HepG2 (cell line): ENCODE measurements around the gene GSPT1. TPM values are rescaled to one million over a fixed set of nuclear protein-coding genes. Genes with fewer than 3 reads are reported as not detected.

ENCODE experiments used
- ATAC-seq: fragments of 200-7000 bp; cut with Tn5 transposase; 3 replicates; pipeline ENCODE4 v1.9.1; 2020; ENCODE audit warnings: mild to moderate bottlenecking, moderate library complexity
- BruUV-seq: library from RNA; stranded (reverse); fragments of 400-500 nt; replicated peaks from 2 replicates; lab custom pipeline; 2021; lab: Mats Ljungman, UMichigan
- CTCF ChIA-PET: fragments of 300-600 bp; formaldehyde crosslinking; extraction: SDS; loops from one replicate; lab custom pipeline; 2021; ENCODE audit warnings: low total read pairs, inconsistent platforms, low intra/inter-chr PET ratio; lab: Yijun Ruan, JAX
- POLR2A ChIA-PET: fragments of 350-600 bp; sonication (Branson Sonifier 250); formaldehyde crosslinking; loops from one replicate; lab custom pipeline; 2020; ENCODE audit warnings: antibody characterized with exemption, inconsistent platforms; lab: Yijun Ruan, JAX
- DNase-seq: peaks from one replicate; pipeline ENCODE4 v3.0.0-alpha.2; 2015; ENCODE audit warnings: low spot score
- FAIRE-seq: peaks from 3 replicates; lab custom pipeline; 2011; peaks lifted over from hg19 to GRCh38; lab: Jason Lieb, UNC
- H2AFZ ChIP-seq: one replicate; pipeline ENCODE4 v1.6.1; 2011; ENCODE audit warnings: low read length, inconsistent platforms
- H3K27ac ChIP-seq: fragments of 300-600 bp; 3 replicates; pipeline ENCODE4 v1.8.0; 2011; ENCODE audit warnings: mixed run types, mild to moderate bottlenecking, mixed read lengths, low read length, inconsistent platforms; ENCODE audit not compliant: insufficient read depth; ENCODE audit errors: extremely low read length
- H3K27me3 ChIP-seq, 2 experiments: fragments of 200-600 bp in 1 of 2; 2 replicates in 1 of 2; 3 replicates in 1 of 2; pipeline versions ENCODE4 v1.6.0 to v1.8.0; 2011; ENCODE audit warnings: low read length in 2 of 2, mild to moderate bottlenecking in 2 of 2, moderate library complexity in 2 of 2, inconsistent platforms in 1 of 2; ENCODE audit not compliant: insufficient read depth in 2 of 2, control insufficient read depth in 1 of 2
- H3K36me3 ChIP-seq, 2 experiments: fragments of 200-600 bp in 1 of 2; replicated peaks in 1 of 2; 2 replicates in 1 of 2; 3 replicates in 1 of 2; pipeline versions ENCODE4 v1.5.1 to v1.8.0; 2011; ENCODE audit warnings: low read length in 2 of 2, inconsistent platforms in 1 of 2; ENCODE audit not compliant: insufficient read depth in 2 of 2, control insufficient read depth in 1 of 2
- H3K4me1 ChIP-seq: 2 replicates; pipeline ENCODE4 v1.5.1; 2012; ENCODE audit warnings: low read length, inconsistent platforms; ENCODE audit not compliant: insufficient read depth
- H3K4me2 ChIP-seq: 2 replicates; pipeline ENCODE4 v1.6.0; 2011; ENCODE audit warnings: low read depth, low read length, inconsistent platforms
- H3K4me3 ChIP-seq, 3 experiments: fragments of 200-600 bp in 1 of 3; sonication (generic), shearing (Covaris generic) in 1 of 3; replicated peaks in 1 of 3; 2 replicates each; pipeline ENCODE4 v1.5.1; 2011 to 2016; ENCODE audit warnings: low read length in 3 of 3, inconsistent platforms in 2 of 3, low read depth in 2 of 3, mild to moderate bottlenecking in 2 of 3, control low read depth in 1 of 3, mixed read lengths in 1 of 3; ENCODE audit not compliant: insufficient read depth in 1 of 3
- H3K79me2 ChIP-seq: one replicate; pipeline ENCODE4 v1.6.1; 2011; ENCODE audit warnings: low read length, inconsistent platforms; ENCODE audit not compliant: insufficient read depth
- H3K9ac ChIP-seq: 2 replicates; pipeline ENCODE4 v1.6.0; 2011; ENCODE audit warnings: mild to moderate bottlenecking, low read depth, low read length, inconsistent platforms; ENCODE audit not compliant: insufficient read depth
- H3K9me3 ChIP-seq: 2 replicates; pipeline ENCODE4 v1.5.1; 2012; ENCODE audit warnings: mild to moderate bottlenecking, low read length
- H4K20me1 ChIP-seq: 2 replicates; pipeline ENCODE4 v1.6.0; 2011; ENCODE audit warnings: inconsistent platforms, mild to moderate bottlenecking, low read length, moderate library complexity; ENCODE audit not compliant: insufficient read depth
- ATF2 ChIP-seq: sonication (generic); formaldehyde crosslinking; IDR thresholded peaks from 2 replicates; pipeline ENCODE4 v1.4.0; 2020; ENCODE audit warnings: missing genetic modification reagents
- RERE ChIP-seq: IDR thresholded peaks from 2 replicates; pipeline ENCODE4 v1.6.1; 2016; ENCODE audit warnings: low read depth, missing genetic modification reagents, missing compliant biosample characterization
- SAP130 ChIP-seq: IDR thresholded peaks from 2 replicates; pipeline ENCODE4 v1.6.1; 2016; ENCODE audit warnings: low read depth
- SSRP1 ChIP-seq: IDR thresholded peaks from 2 replicates; pipeline ENCODE4 v1.6.1; 2016; ENCODE audit warnings: control low read depth
- YEATS4 ChIP-seq: sonication (generic); formaldehyde crosslinking; IDR thresholded peaks from 2 replicates; pipeline ENCODE4 v1.4.0; 2020; ENCODE audit warnings: missing genetic modification reagents, borderline replicate concordance
- ZBTB44 ChIP-seq: sonication (generic); formaldehyde crosslinking; IDR thresholded peaks from 2 replicates; pipeline ENCODE4 v1.4.0; 2020; ENCODE audit warnings: missing genetic modification reagents
- ZNF558 ChIP-seq: sonication (generic); formaldehyde crosslinking; IDR thresholded peaks from 2 replicates; pipeline ENCODE4 v1.9.0; 2022; ENCODE audit warnings: mild to moderate bottlenecking, missing genetic modification reagents, borderline replicate concordance
- ZNF770 ChIP-seq: sonication (generic); formaldehyde crosslinking; IDR thresholded peaks from 2 replicates; pipeline ENCODE4 v1.5.0; 2020; ENCODE audit warnings: mild to moderate bottlenecking, missing genetic modification reagents
- ZNF83 ChIP-seq: sonication (generic); formaldehyde crosslinking; IDR thresholded peaks from 2 replicates; pipeline ENCODE4 v1.4.0; 2020; ENCODE audit warnings: missing genetic modification reagents, mild to moderate bottlenecking, borderline replicate concordance
- ZSCAN21 ChIP-seq: sonication (generic); formaldehyde crosslinking; IDR thresholded peaks from 2 replicates; pipeline ENCODE4 v1.8.0; 2022; ENCODE audit warnings: mild to moderate bottlenecking, missing genetic modification reagents, moderate library complexity, borderline replicate concordance
- WGBS: methylation state at CpG from one replicate; pipeline ENCODE4 v1.1.6; 2017; ENCODE audit warnings: low lambda C conversion rate; 5-methylcytosine and 5-hydroxymethylcytosine counted together
- in situ Hi-C: cut with HindIII; loops from 2 replicates; pipeline ENCODE4 v1.10.0; 2017; ENCODE audit warnings: low pct_unique_long_range_greater_than_20kb; ENCODE audit not compliant: extremely low pct_ligation_motif_present
- intact Hi-C: fragments of 100-400 bp; cut with micrococcal nuclease; formaldehyde crosslinking; loops from one replicate; pipeline ENCODE4 v1.10.0; 2022; ENCODE audit not compliant: unreplicated experiment
- polyA plus RNA-seq, 8 experiments: library from polyadenylated mRNA; depleted of rRNA in 3 of 8; stranded (reverse) in 7 of 8; unstranded in 1 of 8; fragments of >200 nt; fragmentation: Illumina TruSeq in 4 of 8; extraction: Trizol in 4 of 8; gene quantifications; 2 replicates each; pipeline versions ENCODE4 v1.2.1 to v1.2.3, GENCODE V29; 2011 to 2016; ENCODE audit warnings: low read depth in 4 of 8, missing spikeins in 1 of 8, mixed read lengths in 1 of 8; ENCODE audit not compliant: insufficient read depth in 1 of 8
- total RNA-seq, 5 experiments: library from RNA; depleted of rRNA; stranded (reverse); fragments of >200 nt; fragmentation: Illumina TruSeq; extraction: Trizol; gene quantifications; 2 replicates each; pipeline ENCODE4 v1.2.3, GENCODE V29; 2016; ENCODE audit warnings: low read depth in 1 of 5
- TF ChIP-seq, protein P1 (sequence below): sonication (generic); formaldehyde crosslinking; IDR thresholded peaks from 2 replicates; pipeline ENCODE4 v1.4.0; 2020; ENCODE audit warnings: mild to moderate bottlenecking, missing genetic modification reagents

The GSPT1 gene
- total and polyA plus RNA-seq, 2 of the 13 experiments (the other 11 are each of a cell fraction or from before 2014, with no cell fraction given) = 120 to 316 TPM

- Histone ChIP-seq H3K27ac (no peak overlapping the region), H3K9me3 (no peaks in the 10 kb centered on the region), H3K4me1 (peaks cover 25% of the 10 kb centered on the region; the same call in 1 of the 2 replicates), H3K79me2 (no peaks in the 10 kb centered on the region), H3K27me3 (peaks cover 0 to 12% of the 10 kb centered on the region in 2 experiments; a peak in 2 of 5 replicates), H3K36me3 (no peaks in the 10 kb centered on the region), H2AFZ (no peak overlapping the region), H3K9ac (no peak overlapping the region), H4K20me1 (no peaks in the 10 kb centered on the region), H3K4me3 (no peak overlapping the region), H3K4me2 (no peak overlapping the region)
- 26% methylated on average over 4 of the region's 4 CpGs for WGBS
- no TSS peak for BruUV-seq
- intact Hi-C loops = loop anchor here (1.0 kb wide), 2 partner anchors 33 to 119 kb away; no protein-coding TSS in a partner anchor
- POLR2A ChIA-PET = interaction anchor here (0.8 to 1.5 kb wide), 3 partner anchors 27 to 118 kb away, joined by 3 to 10 read pairs (median 4); partner anchors contain the start of genes GSPT1 and SNX29
- FAIRE-seq (peak; percentile 96), DNase-seq (peak; percentile 73), ATAC-seq (peak; percentile 97)
- CTCF ChIA-PET = interaction anchor here (2.8 kb wide), 1 partner anchor 117 kb away, joined by 59 read pairs; no protein-coding TSS in a partner anchor
- in situ Hi-C loops = no loop called here
- TF ChIP-seq SAP130 (no peak), YEATS4 (no peak), RERE (no peak), ZNF770 (no peak), ZNF83 (CRISPR knock-in tag) (no peak), ZSCAN21 (CRISPR knock-in tag) (no peak), SSRP1 (no peak), ZBTB44 (CRISPR knock-in tag) (no peak), ATF2 (CRISPR knock-in tag) (no peak), ZNF558 (CRISPR knock-in tag) (no peak)
- TF ChIP-seq, protein P1, sequence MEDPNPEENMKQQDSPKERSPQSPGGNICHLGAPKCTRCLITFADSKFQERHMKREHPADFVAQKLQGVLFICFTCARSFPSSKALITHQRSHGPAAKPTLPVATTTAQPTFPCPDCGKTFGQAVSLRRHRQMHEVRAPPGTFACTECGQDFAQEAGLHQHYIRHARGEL (CRISPR knock-in tag) = peak; percentile 98; the same call in 1 of the 2 replicates
Observed at GRCh38 chr16:11949527-11949926, 33.8 kb upstream of the GSPT1 start.
